H1 (cell line): ENCODE measurements around the gene STX17.
A peak's percentile ranks its signal among the peaks of the same experiment; 100 is the strongest.

Experiments used
- ATF2 ChIP-seq: IDR thresholded peaks from 2 replicates; pipeline ENCODE4 v1.6.1; 2012; ENCODE audit warnings: low read length, inconsistent platforms
- CHD1 ChIP-seq: IDR thresholded peaks from 2 replicates; pipeline ENCODE4 v1.6.1; 2012; ENCODE audit warnings: low read depth, low read length, improper control_type of control experiment
- EGR1 ChIP-seq: IDR thresholded peaks from 2 replicates; pipeline ENCODE4 v1.6.1; 2011; ENCODE audit warnings: low read depth, low read length, borderline replicate concordance
- EZH2 ChIP-seq: fragments of 200-600 bp; sonication (generic); IDR thresholded peaks from 2 replicates; pipeline ENCODE4 v1.7.1; 2012; ENCODE audit warnings: low read depth, mild to moderate bottlenecking, moderate library complexity, low read length, inconsistent platforms; ENCODE audit not compliant: severe bottlenecking
- HDAC2 ChIP-seq, 2 experiments: fragments of 300-600 bp in 1 of 2; sonication (generic) in 1 of 2; IDR thresholded peaks; 2 replicates each; pipeline ENCODE4 v1.6.1; 2011 to 2012; ENCODE audit warnings: low read depth in 2 of 2, low read length in 2 of 2, mild to moderate bottlenecking in 2 of 2, moderate library complexity in 2 of 2, borderline replicate concordance in 1 of 2, inconsistent platforms in 1 of 2
- NRF1 ChIP-seq: IDR thresholded peaks from 2 replicates; pipeline ENCODE4 v1.6.1; 2011; ENCODE audit warnings: mild to moderate bottlenecking, low read depth, low read length, improper control_type of control experiment
- POLR2A ChIP-seq, 2 experiments: IDR thresholded peaks; 1 replicate in 1 of 2; 2 replicates in 1 of 2; pipeline ENCODE4 v1.6.1; 2011; ENCODE audit warnings: low read depth in 2 of 2, low read length in 2 of 2, mild to moderate bottlenecking in 2 of 2; ENCODE audit errors: control extremely low read depth in 1 of 2
- POLR2AphosphoS5 ChIP-seq: IDR thresholded peaks from 2 replicates; pipeline ENCODE4 v1.6.1; 2011; ENCODE audit warnings: low read depth, low read length
- RBBP5 ChIP-seq: IDR thresholded peaks from 2 replicates; pipeline ENCODE4 v1.7.1; 2012; ENCODE audit warnings: low read depth, mild to moderate bottlenecking, inconsistent platforms, low read length, moderate library complexity, borderline replicate concordance
- SUZ12 ChIP-seq: fragments of 200-600 bp; sonication (generic); IDR thresholded peaks from 2 replicates; pipeline ENCODE4 v1.6.1; 2012; ENCODE audit warnings: mild to moderate bottlenecking, inconsistent platforms, low read length, moderate library complexity, mixed read lengths
- TF ChIP-seq, protein P1 (sequence below), 3 experiments: IDR thresholded peaks; 1 replicate in 2 of 3; 2 replicates in 1 of 3; pipeline versions ENCODE4 v1.5.1 to v1.6.1; 2011; ENCODE audit warnings: low read length in 3 of 3, mild to moderate bottlenecking in 3 of 3, inconsistent platforms in 2 of 3, low read depth in 1 of 3, moderate library complexity in 1 of 3; ENCODE audit not compliant: insufficient read depth in 1 of 3; ENCODE audit errors: control extremely low read depth in 1 of 3

DNA sequence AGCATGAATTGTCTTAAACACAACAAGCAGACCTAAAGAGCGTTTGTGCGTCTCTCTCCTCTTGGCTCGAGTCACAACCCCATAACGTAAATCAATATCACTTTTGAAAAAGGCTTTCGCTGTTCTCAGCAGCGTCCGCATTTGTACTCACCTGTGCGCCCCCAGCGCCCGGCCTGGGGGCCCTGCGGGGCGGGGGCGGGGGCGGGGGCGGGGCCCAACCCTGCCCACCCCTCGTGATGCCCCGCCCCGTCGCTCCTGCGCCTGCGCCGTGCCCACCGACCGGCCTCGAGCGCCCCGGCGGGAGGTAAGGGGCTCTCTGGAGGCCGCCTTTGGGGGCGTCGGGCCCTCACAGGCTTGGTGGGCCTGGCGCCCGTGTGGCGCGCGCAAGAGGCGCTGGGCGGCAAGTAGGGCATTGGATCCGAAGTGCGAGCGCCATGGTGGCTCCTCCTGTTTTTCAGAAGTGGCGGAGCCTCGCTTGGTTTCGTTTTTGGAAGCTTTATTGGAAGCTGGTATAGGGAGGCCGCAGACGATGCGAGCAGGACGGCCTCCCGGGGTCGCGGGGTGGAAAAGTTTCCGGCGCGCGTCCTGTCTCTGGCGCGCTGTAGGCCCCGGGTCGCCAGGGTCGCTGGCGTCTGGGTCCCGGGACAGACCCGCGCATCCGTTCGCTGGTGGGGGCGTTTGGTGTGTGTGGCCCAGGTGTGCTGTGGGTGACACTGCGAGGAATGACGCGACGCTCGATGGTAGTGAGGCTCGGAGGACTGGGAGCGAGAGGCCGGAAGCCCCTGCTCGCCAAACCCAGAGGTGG is at the start of gene STX17:
- no peak for TF ChIP-seq SUZ12
- TF ChIP-seq POLR2A (IDR thresholded peaks at IDR 0.05; ENCODE audit: control extremely low read depth in 1 of 2, low read depth in 2 of 2, low read length in 2 of 2), result peak; percentile 47 to 82; a peak in 2 of 3 replicates
- peak; percentile 59 for TF ChIP-seq NRF1
- TF ChIP-seq HDAC2 (IDR thresholded peaks at IDR 0.05; ENCODE audit: borderline replicate concordance in 1 of 2, low read depth in 2 of 2, low read length in 2 of 2), result no peak
- no peak for TF ChIP-seq POLR2AphosphoS5
- no peak for TF ChIP-seq EGR1
- TF ChIP-seq, protein P1, sequence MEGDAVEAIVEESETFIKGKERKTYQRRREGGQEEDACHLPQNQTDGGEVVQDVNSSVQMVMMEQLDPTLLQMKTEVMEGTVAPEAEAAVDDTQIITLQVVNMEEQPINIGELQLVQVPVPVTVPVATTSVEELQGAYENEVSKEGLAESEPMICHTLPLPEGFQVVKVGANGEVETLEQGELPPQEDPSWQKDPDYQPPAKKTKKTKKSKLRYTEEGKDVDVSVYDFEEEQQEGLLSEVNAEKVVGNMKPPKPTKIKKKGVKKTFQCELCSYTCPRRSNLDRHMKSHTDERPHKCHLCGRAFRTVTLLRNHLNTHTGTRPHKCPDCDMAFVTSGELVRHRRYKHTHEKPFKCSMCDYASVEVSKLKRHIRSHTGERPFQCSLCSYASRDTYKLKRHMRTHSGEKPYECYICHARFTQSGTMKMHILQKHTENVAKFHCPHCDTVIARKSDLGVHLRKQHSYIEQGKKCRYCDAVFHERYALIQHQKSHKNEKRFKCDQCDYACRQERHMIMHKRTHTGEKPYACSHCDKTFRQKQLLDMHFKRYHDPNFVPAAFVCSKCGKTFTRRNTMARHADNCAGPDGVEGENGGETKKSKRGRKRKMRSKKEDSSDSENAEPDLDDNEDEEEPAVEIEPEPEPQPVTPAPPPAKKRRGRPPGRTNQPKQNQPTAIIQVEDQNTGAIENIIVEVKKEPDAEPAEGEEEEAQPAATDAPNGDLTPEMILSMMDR (IDR thresholded peaks at IDR 0.05; ENCODE audit: control extremely low read depth in 1 of 3, insufficient read depth in 1 of 3, low read depth in 1 of 3, low read length in 3 of 3), result no peak
- TF ChIP-seq CHD1, result no peak
- no peak for TF ChIP-seq EZH2
- TF ChIP-seq ATF2, result no peak
- TF ChIP-seq RBBP5, result no peak
